ENCODE data around the gene IL32.
A peak's percentile ranks its signal among the peaks of the same experiment; 100 is the strongest.
"Not testable (repeated sequence)": the region's sequence is repeated elsewhere in the genome, so short reads cannot be mapped to it uniquely, and the experiment has no call there.

The IL32 gene

DNA sequence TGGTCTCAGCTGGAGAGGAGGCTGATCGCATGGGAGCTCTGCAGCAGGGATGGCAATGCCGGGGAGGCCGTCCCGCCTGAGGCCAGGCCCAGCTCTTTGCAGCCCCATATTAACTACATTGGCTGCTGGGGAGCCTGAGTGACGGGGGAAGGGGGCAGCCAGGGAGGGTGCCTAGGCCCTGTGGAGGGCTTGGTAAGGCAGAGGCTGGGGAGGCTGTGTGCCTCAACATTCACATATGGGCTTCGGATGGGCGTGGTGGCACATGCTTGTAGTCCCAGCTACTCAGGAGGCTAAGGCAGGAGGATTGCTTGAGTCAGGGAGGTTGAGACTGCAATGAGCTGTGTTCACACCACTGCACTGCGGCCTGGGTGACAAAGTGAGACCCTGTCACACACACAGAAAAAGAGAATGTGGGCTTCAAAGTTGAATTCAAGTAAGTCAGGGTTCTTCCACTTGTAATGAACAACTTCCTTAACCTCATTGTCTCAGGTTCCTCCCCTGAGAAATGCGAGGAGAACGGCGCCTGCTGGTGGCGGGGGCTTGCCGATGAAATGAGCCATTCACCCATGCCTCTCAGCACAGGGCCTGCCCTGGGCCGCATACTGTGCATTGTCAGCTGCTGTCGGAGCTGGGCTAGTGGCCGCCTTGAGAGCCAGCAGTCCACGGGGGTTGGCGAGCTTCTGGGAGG lies 7.3 kb downstream of the IL32 start:
- peak; percentile 40 for DNase-seq

DNA sequence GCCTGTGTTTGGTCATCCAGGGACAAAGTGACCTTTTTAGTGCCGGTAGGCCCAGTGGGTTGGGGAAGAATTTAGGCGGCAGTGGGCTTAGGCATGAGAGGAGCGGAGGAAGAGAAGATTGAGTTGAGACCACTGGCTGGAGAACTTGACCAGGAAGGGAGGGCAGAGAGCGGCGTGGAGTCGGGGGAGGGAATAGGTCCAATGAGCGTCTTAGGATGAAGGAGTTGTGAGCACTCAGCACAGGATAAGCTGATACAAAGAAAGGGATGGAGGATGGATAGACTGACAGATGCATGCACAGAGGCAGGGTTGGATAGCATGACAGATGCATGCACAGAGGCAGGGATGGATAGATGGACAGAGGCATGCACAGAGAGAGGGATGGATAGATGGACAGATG lies 8.0 kb downstream of the IL32 start:
- no peak for DNase-seq

DNA sequence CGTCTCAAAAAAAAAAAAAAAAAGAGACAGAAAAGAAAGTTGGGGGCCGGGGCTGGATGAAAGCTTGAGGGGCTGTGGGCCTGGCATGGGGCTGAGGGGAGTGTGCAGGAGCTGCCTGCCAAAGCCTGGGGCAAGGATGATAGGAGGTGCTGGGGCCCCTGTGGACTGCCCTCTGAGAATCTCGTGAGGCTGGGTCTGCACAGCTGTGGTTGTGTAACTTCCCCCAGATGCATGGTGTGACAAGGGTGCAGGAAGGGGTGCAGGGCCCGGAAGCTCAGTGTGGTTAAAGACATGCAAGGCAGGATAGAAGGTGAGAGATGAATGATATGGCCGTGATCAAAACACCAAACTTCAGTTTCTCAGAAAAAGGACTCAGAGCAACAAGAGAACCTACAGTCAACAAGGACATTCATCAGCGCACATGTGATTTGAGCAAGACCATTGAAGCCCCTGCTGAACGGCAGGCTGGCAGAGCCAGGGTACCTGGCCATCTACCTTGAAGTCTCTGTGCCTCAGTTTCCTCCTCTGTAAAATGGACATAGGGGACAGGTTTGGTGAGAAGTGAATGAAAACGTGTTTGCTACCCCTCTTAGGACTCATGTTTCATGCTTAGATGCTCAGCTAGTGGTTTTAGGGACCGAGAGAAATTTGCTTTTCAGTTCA lies 9.6 kb downstream of the IL32 start:
- DNase-seq, result peak; percentile 91

DNA sequence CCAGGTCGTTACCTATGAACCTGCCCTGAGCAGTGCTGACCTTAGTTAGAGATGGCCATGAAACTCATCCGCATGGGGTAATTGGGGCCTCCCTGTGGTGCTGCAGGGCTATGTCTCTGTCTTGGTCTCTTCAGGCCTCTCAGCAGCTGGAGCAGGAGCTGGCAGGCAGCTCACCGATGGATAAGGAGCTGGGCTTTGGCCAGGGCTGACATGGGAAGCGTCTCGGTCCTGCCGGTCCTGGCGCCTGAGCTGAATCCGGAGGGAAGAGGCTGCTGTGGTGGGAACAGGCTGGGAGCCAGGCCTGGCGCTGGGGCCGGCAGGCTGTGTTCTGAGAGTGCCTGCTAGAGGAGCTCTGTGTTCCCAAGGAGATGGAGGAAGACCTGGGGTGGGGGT lies 10.1 kb downstream of the IL32 start:
- no peak for DNase-seq

DNA sequence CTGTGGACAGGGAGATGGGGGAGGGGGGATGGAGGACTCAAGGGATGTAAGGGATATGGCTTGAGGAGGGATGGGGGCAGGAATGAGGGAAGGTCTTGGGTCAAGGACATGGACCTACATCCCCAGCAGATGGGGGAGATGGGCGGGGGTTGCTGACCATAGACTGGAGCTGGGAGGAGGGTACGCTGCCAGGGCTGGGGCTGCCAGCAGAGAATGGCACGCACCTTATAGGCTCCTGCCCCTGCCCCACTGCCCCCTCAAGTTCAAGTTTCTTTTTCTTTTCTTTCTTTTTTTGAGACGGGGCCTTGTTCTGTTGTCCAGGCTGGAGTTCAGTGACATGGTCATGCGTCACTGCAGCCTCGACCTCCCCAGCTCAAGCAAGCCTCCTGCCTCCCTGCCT lies 10.5 kb downstream of the IL32 start:
- not testable (repeated sequence) for DNase-seq

DNA sequence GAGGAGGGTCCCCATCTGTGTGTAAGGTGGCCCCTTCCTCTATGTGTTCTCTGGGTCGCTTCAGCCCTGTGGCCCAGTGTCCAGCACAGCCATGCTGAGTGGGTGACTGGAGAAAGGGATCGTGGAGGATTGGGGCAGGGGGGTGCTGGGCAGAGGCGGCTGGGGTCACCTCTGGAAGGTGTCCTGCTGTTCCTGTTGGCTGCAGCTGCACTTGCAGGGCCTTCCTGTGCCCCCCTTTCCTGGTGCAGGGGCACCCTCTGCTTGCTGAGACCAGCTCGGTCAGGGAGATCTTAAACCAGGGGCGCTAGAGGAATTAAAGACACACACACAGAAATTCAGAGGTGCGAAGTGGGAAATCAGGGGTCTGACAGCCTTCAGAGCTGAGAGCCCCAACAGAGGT lies 11.1 kb downstream of the IL32 start:
- DNase-seq, result no peak

DNA sequence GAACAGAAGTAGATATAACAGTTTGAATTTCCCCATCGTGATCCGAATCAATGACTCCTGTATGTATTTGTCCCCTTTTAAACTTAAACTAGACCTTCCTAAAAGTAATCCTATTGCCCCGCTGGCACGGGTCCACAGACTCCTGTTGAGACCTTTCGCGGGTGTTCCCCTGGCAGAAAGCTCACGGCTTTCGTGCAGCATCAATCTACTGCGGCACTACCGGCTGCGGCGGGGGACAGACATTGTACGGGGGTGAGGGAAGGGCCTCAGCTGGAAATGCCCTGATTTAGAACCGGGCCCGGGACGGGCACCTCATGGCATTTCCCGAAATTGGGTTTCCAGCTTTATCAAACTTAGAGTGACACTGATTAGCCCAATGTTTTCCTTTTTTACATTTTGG lies 14.6 kb downstream of the IL32 start:
- no peak for DNase-seq

DNA sequence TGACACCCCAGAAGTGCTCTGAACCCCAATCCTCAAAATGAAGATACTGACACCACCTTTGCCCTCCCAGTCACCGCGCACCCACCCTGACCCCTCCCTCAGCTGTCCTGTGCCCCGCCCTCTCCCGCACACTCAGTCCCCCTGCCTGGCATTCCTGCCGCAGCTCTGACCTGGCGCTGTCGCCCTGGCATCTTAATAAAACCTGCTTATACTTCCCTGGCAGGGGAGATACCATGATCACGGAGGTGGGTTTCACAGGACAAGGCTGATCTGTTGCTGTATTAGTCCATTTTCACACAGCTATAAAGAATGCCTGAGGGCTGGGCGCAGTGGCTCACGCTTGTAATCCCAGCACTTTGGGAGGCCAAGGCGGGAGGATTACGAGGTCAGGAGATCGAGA lies 16.5 kb downstream of the IL32 start:
- not testable (repeated sequence) for DNase-seq

DNA sequence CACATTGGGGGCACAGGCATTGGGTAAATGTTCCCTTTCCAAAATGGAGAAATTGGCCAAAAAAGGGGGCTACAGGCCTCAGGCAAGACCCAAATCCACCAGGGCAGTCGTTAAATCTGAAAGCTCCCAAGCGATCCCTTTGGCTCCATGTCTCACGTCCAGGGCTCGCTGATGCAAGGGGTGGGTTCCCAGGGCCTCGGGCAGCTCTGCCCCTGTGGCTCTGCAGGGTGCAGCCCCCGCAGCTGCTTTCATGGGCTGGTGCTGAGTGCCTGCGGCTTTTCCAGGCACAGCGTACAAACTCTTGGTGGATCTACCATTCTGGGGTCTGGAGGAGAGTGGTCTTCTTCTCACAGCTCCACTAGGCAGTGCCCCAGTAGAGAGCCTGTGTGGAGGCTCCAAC lies 18.0 kb downstream of the IL32 start:
- not testable (repeated sequence) for DNase-seq

DNA sequence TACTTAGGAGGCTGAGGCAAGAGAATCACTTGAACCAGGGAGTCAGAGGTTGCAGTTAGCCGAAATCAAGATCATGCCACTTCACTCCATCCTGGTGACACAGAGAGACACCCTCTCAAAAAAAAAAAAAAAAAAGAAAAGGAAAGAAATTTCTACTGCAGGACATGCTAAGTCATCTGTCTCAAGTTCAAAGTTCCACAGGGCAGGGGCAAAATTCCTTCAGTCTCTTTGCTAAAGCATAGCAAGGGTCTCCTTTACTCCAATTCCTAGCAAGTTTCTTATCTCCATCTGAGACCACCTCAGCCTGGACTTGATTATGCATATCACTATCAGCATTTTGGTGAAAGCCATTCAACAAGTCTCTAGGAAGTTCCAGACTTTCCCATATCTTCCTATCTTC lies 19.1 kb downstream of the IL32 start:
- DNase-seq, result no peak

DNA sequence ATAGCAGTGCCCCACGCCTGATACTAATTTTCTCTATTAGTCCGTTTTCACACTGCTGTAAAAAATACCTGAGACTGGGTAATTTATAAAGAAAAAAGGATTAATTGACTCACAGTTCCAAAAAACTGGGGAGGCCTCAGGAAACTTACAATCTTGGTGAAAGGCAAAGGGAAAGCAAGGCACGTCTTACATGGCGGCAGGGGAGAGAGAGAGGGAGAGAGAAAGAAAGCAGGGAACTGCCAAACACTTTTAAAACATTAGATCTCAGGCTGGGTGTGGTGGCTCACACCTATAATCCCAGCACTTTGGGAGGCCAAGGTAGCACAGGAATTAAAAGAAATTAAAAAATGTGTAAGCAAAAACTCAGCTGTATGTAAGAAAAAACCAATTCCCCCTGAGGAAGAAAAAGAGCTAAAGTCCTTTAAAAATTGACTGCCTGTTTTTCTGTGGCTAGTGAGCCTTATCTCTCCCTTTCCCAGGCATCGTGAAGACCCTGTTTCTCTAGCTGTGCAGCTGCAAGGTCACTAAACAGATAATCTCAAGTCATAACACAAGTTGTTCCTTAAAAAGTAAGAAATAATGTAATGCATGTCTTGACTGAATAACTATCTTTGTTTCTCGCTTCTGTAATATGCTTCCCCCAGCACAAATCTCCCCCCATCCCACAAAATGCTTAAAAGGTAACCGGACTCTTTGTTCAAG lies 19.7 kb downstream of the IL32 start:
- DNase-seq, result no peak

DNA sequence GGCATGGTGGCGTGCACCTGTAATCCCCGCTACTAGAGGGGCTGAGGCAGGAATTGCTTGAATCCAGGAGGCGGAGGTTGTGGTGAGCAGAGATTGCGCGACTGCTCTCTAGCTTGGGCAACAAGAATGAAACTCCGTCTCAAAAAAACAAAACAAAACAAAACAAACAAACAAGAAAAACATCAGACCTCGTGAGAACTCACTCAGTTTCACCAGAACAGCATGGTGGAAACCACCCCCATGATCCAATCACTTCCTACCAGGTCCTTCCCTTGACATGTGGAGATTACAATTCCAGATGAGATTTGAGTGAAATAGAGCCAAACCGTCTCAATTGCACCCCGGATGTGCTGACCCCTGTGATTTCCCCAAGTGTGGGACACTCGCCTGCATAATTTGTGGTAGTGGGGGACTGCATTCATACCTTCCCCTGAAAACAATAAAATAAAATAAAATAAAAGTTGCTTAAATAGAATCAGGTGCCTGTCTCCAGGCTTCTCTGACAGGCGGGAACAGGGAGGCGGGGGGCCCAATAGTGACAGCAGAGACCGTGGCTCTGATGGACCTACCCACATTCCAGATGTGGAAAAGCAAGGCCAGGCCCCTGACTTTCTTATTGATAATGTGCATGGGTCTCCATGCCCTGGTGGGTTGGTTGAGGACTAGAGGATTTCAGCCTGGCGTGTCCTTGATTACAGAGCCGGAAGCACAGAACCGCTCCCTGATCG lies 20.6 kb downstream of the IL32 start:
- no peak for DNase-seq

DNA sequence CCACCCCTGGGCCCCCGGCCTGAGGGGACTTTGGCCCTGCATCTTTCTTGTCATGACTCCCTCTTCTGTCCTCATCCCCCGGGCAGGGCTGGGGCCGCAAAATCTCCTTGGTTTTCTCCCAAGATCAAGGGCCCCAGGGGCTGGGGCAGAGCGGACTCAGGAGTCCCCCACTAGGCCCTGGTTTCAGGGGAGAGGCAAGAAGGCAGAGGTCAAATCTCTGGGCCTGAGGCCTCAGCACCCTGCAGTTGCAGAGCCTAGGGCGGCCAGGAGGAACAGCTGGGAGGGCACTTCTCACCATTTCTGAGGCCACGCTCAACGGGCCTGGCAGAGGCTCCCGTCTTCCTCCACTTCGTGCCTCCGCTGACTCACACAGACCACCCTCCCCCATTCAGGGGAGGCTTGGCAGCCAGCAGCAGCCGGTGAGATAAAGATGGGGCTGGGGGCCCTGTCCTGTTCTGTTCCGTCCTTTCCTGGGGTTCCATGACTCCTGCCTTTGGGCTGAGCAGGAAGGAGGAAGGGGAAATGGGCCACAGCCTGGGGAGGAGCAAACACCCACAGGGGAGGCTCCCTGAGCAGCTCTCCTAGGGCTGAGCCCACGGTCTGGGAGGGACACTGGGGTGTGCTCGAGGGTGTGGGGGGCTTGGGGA lies 21.3 kb downstream of the IL32 start:
- peak; percentile 65 for DNase-seq

DNA sequence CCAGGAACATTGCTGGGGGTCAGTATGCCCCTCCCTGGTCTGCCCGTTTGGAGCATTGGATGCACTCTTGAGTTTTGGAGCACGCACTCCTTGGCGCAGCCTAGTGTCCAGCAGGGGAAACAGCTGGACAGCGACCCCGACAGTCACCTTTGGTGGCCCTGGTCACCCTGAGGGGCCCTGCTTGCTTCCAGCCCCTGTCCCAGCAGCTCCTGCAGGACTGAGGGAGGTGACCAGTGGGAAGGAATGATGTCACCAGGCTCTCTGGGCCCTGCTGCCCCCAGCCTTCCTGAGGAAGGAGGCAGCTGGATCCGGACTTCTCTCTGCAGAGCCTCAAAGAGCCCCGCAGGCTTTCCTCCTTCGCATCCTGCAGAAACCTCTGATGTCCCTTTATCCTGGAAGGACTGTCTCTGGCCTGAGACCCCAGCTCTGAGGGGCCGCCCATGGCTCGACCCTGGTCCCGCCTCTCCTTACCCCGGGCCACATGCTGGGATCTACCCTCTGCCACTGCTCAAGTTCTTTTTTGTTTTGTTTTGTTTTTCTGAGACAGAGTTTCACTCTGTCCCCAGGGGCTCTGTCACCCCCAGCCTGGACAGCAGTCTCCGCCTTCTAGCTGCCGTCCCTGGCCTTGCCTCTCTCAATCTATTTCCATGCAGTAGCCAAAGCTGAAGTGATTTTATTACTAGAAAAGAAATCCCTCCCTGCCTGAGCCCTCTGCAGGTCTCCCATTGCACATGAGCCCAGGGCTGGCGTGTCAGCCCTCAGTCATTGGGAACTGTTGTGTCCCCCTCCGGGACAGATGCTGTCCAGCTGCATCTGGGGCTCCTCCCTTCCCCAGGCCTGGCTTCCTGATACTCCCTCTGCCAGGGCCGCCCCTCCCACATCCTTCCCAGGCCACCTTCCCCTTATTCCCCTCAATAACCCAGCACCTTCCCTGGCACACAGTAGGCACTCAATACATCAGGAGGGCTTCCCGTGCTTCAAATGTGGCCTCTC lies 22.1 kb downstream of the IL32 start:
- DNase-seq, result peak; percentile 43

DNA sequence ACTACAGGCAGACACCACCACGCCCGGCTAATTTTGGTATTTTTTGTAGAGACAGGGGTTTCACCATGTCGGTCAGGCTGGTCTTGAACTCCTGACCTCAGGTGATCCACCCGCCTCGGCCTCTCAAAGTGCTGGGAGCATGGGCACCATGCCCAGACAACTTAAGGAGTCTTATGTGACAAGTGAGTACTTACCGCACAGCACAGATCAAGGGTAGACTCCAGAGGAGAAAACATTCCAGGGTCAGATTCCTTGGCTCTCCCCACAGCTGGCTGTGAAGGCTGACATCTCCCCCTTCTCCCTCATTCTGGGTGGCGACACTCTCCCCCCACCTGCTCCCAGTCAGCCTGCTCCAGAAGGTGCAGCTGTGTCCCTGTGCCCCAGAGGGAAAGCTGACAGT lies 23.0 kb downstream of the IL32 start:
- DNase-seq, result no peak

DNA sequence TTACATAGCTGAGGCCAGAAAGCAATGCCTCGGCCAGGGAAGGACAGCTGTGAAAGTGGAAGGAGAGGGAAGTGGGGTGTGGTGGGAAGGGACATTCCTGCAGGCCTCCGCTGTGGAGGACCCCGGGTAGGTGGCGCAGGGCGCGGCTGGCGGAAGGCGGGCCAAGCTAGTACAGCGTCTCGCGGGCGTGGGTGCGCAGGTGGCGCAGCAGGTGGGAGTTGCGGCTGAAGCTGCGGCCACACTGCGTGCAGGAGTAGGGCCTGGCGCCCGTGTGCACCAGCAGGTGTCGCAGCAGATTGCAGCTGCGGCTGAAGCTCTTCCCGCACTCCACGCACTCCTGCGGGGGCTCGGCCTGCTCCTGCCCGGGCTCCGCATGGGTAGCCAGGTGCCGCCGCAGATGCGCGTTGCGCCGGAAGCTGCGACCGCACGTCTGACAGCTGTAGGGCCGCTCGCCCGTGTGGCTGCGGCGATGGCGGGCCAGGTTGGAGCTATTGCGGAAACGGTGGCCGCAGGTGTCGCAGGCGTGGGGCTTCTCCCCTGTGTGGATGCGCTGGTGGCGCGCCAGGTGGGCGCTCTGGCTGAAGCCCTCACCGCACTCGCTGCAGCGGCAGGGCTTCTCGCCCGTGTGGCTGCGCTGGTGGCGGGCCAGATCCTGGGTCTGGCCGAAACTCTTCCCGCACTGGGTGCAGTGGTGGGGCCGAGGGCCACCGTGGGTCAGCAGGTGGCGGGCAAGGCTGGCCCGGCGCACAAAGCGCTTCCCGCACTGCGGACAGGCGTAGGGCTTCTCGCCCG lies 23.7 kb downstream of the IL32 start:
- no peak for DNase-seq

DNA sequence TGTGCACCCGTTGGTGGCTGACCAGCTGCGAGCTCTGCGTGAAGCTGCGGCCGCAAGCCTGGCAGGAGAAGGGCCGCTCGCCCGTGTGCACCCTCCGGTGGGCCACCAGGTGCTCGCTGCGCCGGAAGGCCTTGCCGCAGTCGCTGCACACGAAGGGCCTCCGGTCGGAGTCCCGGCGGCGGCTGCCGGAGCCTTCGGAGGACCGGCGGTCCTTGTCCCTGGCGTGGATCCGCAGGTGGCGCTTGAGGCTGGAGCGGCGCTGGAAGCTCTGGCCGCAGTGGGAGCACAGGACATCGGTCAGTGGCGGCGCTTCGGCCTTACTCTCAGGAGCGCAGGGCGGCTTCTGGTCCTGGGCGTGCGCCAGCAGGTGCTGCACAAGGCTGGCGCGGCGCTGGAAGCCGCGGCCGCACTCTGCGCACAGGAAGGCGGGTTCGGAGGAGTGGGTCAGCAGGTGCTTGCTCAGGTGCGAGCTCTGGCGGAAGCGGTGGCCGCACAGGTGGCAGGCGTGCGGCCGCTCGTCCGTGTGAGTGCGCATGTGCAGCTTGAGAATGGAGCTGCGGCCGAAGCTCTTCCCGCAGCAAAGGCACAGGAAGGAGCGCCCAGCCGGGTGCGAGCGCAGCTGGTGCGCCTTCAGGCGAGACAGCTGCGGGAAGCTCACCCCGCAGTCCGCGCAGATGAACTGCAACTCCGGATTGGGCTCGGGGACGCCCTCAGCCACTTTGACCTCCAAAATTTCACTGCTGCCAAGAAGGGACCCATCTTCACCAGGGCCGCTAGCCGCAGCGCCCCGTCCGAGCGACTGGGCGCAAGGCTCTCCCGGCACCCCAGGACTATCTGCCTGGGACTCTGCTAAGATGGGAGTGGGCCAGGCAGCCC lies 24.5 kb downstream of the IL32 start:
- no peak for DNase-seq

DNA sequence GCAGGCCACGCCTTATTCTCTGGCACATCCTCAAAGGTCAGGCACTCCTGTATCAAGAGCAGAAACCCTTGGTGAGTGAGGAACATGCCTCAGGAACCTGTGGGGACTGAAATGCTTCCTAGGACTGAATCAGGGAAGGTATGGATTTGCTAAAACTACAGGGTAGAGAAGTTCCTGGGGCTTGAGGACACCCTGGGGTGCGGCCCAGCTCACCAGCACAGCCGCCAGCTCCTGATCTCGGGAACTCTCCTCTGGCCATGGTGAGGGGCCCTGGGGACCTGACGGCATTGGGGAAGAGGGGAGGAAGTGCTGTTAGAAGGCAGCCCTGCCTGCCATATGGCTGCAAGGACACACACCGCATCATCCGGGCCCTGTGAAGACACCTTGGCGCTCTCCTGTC lies 26.1 kb downstream of the IL32 start:
- no peak for DNase-seq

DNA sequence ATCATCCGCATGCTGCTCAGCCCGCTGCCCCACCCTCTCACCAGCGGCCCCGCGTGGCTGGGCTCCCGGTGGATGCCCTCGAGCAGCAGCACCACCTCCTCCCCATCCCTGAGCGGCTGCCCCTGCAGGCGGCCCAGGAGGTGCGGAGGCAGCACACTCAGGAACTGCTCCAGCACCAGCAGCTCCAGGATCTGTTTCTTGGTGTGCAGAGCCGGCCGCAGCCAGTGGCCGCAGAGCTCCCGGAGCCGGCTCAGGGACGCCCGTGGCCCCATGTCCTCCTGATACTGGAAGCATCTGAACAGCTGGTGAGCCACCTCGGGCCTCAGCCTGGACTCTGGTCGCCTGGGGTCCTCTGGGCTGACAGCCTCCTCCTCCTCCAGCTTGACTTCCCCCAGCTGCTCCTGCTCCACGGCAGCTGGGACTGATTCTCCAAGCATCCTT lies 27.1 kb downstream of the IL32 start:
- no peak for DNase-seq

Data from CD4-positive, alpha-beta T cell treated with Interleukin-6 for 4 hours (primary cell).